Fibroblast of lung (primary cell): ENCODE data around the gene TYW1. TPM values are rescaled to one million over a fixed set of nuclear protein-coding genes. Genes with fewer than 3 reads are reported as not detected.
A peak's percentile ranks its signal among the peaks of the same experiment; 100 is the strongest.
"Not testable (repeated sequence)": the region's sequence is repeated elsewhere in the genome, so short reads cannot be mapped to it uniquely, and the experiment has no call there.

ENCODE experiments used
- DNase-seq, 2 donors: peaks; one replicate each; pipeline versions ENCODE4 v3.0.0 to v3.0.0-alpha.2; 2010; ENCODE audit warnings: low read depth in 2 of 2
- H2AFZ ChIP-seq: 2 replicates; pipeline ENCODE4 v1.5.1; 2012; ENCODE audit warnings: low read length, control low read depth, inconsistent platforms
- H3K27ac ChIP-seq: 2 replicates; pipeline ENCODE4 v1.5.1; 2011; ENCODE audit warnings: low read length, control low read depth; ENCODE audit not compliant: insufficient read depth
- H3K27me3 ChIP-seq: 2 replicates; pipeline ENCODE4 v1.5.1; 2011; ENCODE audit warnings: mild to moderate bottlenecking, low read length; ENCODE audit not compliant: control insufficient read depth, insufficient read depth
- H3K36me3 ChIP-seq: 2 replicates; pipeline ENCODE4 v1.5.1; 2011; ENCODE audit warnings: low read length; ENCODE audit not compliant: control insufficient read depth, insufficient read depth
- H3K4me1 ChIP-seq: 2 replicates; pipeline ENCODE4 v1.5.1; 2011; ENCODE audit warnings: low read length; ENCODE audit not compliant: control insufficient read depth, insufficient read depth; ENCODE audit errors: extremely low read depth
- H3K4me2 ChIP-seq: 2 replicates; pipeline ENCODE4 v1.5.1; 2011; ENCODE audit warnings: low read length, control low read depth; ENCODE audit not compliant: insufficient read depth; ENCODE audit errors: extremely low read depth
- H3K4me3 ChIP-seq, 4 experiments: fragments of 200-600 bp in 1 of 4; sonication (generic) in 1 of 4; replicated peaks in 1 of 4; 2 replicates each; pipeline ENCODE4 v1.5.1; 2011 to 2016; ENCODE audit warnings: low read length in 4 of 4, low read depth in 3 of 4, mild to moderate bottlenecking in 3 of 4, control low read depth in 2 of 4, inconsistent platforms in 1 of 4, mixed read lengths in 1 of 4; ENCODE audit not compliant: insufficient read depth in 1 of 4; ENCODE audit errors: control extremely low read depth in 1 of 4
- H3K79me2 ChIP-seq: 2 replicates; pipeline ENCODE4 v1.5.1; 2012; ENCODE audit warnings: mild to moderate bottlenecking, low read length, inconsistent platforms; ENCODE audit not compliant: control insufficient read depth, insufficient read depth
- H3K9ac ChIP-seq: 2 replicates; pipeline ENCODE4 v1.5.1; 2011; ENCODE audit warnings: mild to moderate bottlenecking, low read length, control low read depth; ENCODE audit not compliant: insufficient read depth
- H3K9me3 ChIP-seq: 2 replicates; pipeline ENCODE4 v1.5.1; 2012; ENCODE audit warnings: low read depth, low read length; ENCODE audit not compliant: control insufficient read depth, insufficient read depth
- H4K20me1 ChIP-seq: 2 replicates; pipeline ENCODE4 v1.5.1; 2011; ENCODE audit warnings: low read length; ENCODE audit not compliant: control insufficient read depth, insufficient read depth; ENCODE audit errors: extremely low read depth
- CTCF ChIP-seq, 2 donors: IDR thresholded peaks in 1 of 2; conservative IDR thresholded peaks in 1 of 2; 1 replicate in 1 of 2; 2 replicates in 1 of 2; pipeline ENCODE4 v1.5.1; 2011 to 2012; ENCODE audit warnings: low read length in 2 of 2, control low read depth in 1 of 2, inconsistent platforms in 1 of 2, low read depth in 1 of 2, mild to moderate bottlenecking in 1 of 2
- EZH2 ChIP-seq: IDR thresholded peaks from 2 replicates; pipeline ENCODE4 v1.5.1; 2012; ENCODE audit warnings: low read length, control low read depth, mild to moderate bottlenecking; ENCODE audit errors: missing control alignments
- polyA minus RNA-seq: library from RNA; depleted of rRNA, polyadenylated mRNA; stranded (reverse); fragments of >200 nt; gene quantifications from 2 replicates; pipeline ENCODE4 v1.2.3, GENCODE V29; 2011; ENCODE audit warnings: low replicate concordance
- polyA plus RNA-seq, 2 donors: library from polyadenylated mRNA; depleted of rRNA in 1 of 2; stranded (reverse) in 1 of 2; unstranded in 1 of 2; fragments of >200 nt; gene quantifications; 2 replicates each; pipeline ENCODE4 v1.2.1, GENCODE V29; 2011 to 2012; ENCODE audit warnings: missing spikeins in 1 of 2
- total RNA-seq: library from RNA; depleted of rRNA; stranded (reverse); fragments of >200 nt; gene quantifications from 2 replicates; pipeline ENCODE4 v1.2.1, GENCODE V29; 2014

The TYW1 gene
- total RNA-seq (22.6 and 25.1 TPM in 2 replicates), polyA plus RNA-seq (16.7 and 17.6 TPM in 2 replicates), polyA minus RNA-seq (12.7 and 17.8 TPM in 2 replicates)
- 11.1 and 12.3 TPM in 2 replicates for polyA plus RNA-seq (2012)

DNA sequence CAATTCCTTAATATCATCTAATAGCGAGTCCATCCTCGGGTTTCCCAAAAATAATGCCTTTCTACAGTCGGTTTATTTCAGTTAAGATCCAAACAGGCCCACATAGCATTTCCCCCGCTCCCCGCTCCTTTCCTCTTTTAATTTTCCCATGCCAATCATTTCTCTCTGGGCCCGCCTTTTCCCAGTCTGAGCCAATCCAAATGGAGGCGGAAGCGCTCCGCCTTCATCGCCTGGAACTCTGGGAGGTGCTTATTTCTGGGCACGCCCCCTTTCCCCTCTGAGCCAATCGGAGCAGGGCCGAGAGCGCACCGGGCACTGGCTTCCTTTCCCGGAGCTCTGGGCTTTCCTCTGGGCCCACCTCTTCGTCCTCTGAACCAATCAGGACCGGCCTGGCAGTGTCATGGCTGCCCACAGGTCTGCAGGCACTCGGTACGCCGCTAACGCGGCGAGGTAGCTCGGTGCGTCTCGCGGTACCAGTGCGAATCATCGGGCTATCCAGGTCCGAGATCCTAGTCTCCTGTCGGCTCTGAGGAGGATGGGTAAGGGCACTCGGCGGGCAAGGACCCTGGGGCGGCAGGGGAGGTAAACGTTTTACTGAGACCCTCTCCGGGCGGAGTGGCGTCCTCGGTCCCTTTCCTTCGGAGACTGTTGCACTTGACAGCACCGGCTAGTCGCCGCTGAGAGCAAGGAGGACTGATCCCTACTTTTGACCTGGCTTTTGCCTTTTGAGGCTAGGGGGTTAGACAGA lies at the start of gene TYW1:
Gene TYW1 (plus strand): TSS at position 390 of the 748 bp plus-strand sequence. CDS start 146 bp downstream, at position 536.
- H3K9ac ChIP-seq = peak within 1 kb of the TSS; percentile 69
- H3K9me3 ChIP-seq, H3K36me3 ChIP-seq, H3K27me3 ChIP-seq, H4K20me1 ChIP-seq, H3K4me1 ChIP-seq: not testable (repeated sequence)
- H2AFZ ChIP-seq = peak within 1 kb of the TSS; percentile 85
- H3K4me2 ChIP-seq = peak within 1 kb of the TSS; percentile 81
- H3K27ac ChIP-seq = peak within 1 kb of the TSS; percentile 65
- DNase-seq = peak; percentile 94 to 98
- peaks cover 15% of the 10 kb centered on the region for H3K79me2 ChIP-seq
- H3K4me3 ChIP-seq = peak within 1 kb of the TSS; percentile 72 to 86 (median 78)

DNA sequence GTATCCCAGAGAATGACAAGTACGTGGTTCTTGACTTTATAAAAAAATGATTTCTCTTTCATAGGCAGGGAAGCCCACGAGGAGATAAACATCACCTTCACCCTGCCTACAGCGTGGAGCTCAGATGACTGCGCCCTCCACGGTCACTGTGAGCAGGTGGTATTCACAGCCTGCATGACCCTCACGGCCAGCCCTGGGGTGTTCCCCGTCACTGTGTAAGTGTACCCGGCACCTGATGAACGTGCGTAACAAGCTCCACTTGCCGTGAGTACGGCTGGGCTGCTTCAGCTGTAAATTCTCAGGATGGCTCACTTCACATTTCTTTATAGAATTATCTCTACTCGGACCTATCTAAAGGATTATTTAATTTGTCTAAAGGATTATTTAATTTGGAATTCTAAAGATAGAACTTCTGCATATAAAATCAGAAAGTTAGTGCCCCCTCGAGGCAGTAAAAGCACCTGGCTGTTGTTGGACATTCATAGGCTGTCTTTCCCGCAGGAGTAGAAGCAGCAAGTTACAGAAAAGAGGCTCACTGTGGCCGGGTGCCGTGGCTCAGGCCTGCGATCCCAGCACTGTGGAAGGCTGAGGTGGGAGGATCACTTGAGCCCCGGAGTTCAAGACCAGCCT lies 48.0 kb upstream of the TYW1 start:
- H3K4me1 ChIP-seq = peaks cover 11% of the 10 kb centered on the region
- TF ChIP-seq CTCF (conservative IDR thresholded peaks at IDR 0.05 in 1 of 2, IDR thresholded peaks at IDR 0.05 in 1 of 2; ENCODE audit: low read depth in 1 of 2, low read length in 2 of 2) (no peak), EZH2 (no peak)
- H3K27ac ChIP-seq = no peak overlapping the region
- no peak overlapping the region for H2AFZ ChIP-seq
- H3K9ac ChIP-seq = no peak overlapping the region
- no peaks in the 10 kb centered on the region for H4K20me1 ChIP-seq
- H3K4me3 ChIP-seq = no peak overlapping the region
- peaks cover 7% of the 10 kb centered on the region for H3K36me3 ChIP-seq
- H3K79me2 ChIP-seq = no peaks in the 10 kb centered on the region
- H3K4me2 ChIP-seq = no peak overlapping the region
- H3K9me3 ChIP-seq = no peaks in the 10 kb centered on the region
- no peaks in the 10 kb centered on the region for H3K27me3 ChIP-seq
- no peak for DNase-seq

- no peaks in the 10 kb centered on the region for H4K20me1 ChIP-seq
- H3K4me1 ChIP-seq = peaks cover 11% of the 10 kb centered on the region
- H3K36me3 ChIP-seq = peaks cover 10% of the 10 kb centered on the region
- DNase-seq = no peak
- H3K79me2 ChIP-seq = no peaks in the 10 kb centered on the region
- H2AFZ ChIP-seq = no peak overlapping the region
- no peaks in the 10 kb centered on the region for H3K9me3 ChIP-seq
- TF ChIP-seq EZH2 (no peak), CTCF (conservative IDR thresholded peaks at IDR 0.05 in 1 of 2, IDR thresholded peaks at IDR 0.05 in 1 of 2; ENCODE audit: low read depth in 1 of 2, low read length in 2 of 2) (no peak)
- no peaks in the 10 kb centered on the region for H3K27me3 ChIP-seq
- no peak overlapping the region for H3K27ac ChIP-seq
- no peak overlapping the region for H3K4me2 ChIP-seq
- H3K9ac ChIP-seq = no peak overlapping the region
- no peak overlapping the region for H3K4me3 ChIP-seq
Observed at GRCh38 chr7:66950311-66950710, 46.3 kb upstream of the TYW1 start.
